NCI-H2196 treated with DMSO at 0.1 percent for 48 hours (cell line): ENCODE results near the gene PAPPA.

Experiments
- DNase-seq: peaks from one replicate; lab custom pipeline; 2025; ENCODE audit not compliant: unreplicated experiment; lab: John Stamatoyannopoulos, UW

Gene PAPPA

DNA sequence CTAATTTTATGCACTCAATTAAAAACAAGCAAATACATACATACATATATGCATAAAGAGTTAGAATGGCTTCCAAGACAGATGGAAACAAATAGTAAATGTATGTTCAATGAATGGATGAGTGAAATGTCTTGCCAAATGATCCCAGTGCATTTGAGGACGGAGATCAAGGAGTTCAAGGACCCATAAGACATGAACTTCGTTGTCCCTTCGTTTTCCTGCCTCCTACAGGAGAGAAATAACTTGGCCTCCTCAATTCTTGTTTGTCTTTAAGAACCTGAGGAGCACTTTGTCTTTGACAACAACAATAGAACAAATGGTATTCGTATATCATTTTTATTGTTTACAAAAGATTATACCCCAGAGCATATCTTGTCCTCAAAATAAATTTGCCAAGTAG lies 2.4 kb upstream of the PAPPA start:
- no peak for DNase-seq

DNA sequence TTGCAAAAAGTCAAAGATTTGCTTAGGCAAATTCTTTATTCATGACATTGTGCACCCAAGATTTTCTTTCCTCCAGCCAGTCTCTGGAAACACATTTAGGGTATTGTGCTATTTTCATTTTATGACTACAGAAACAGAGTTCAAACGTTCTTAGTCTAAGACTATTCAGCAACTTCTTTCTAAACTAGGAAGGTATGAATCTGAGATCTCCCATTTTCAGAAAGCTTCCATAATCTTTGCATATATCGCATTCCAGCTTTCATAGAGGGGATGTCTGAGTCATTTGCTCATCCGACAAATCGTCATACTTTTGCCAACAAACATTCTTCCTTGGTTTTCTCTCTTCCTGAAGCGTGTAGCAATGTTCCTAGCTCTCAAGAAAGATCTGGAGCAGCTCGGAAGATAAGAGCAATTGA lies 1.6 kb upstream of the PAPPA start:
- no peak for DNase-seq

DNA sequence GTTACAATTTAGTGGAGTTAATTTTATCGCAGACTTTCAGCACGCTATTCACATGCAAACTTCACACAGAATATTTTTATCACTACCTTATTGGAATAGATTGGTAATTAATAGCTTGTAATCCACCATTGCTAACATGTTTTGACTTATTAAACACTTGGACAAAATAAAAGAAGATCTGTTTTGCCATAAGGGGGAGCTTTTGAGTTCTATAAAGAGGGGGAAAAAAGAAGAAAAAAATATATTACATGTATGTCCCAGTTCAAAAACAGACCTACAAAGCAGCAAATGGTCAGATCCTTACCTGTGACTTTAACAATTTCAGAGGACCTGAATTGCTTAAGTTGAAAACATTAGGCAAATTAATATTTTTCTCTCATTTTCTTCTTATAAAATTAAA lies 1.2 kb upstream of the PAPPA start:
- no peak for DNase-seq

DNA sequence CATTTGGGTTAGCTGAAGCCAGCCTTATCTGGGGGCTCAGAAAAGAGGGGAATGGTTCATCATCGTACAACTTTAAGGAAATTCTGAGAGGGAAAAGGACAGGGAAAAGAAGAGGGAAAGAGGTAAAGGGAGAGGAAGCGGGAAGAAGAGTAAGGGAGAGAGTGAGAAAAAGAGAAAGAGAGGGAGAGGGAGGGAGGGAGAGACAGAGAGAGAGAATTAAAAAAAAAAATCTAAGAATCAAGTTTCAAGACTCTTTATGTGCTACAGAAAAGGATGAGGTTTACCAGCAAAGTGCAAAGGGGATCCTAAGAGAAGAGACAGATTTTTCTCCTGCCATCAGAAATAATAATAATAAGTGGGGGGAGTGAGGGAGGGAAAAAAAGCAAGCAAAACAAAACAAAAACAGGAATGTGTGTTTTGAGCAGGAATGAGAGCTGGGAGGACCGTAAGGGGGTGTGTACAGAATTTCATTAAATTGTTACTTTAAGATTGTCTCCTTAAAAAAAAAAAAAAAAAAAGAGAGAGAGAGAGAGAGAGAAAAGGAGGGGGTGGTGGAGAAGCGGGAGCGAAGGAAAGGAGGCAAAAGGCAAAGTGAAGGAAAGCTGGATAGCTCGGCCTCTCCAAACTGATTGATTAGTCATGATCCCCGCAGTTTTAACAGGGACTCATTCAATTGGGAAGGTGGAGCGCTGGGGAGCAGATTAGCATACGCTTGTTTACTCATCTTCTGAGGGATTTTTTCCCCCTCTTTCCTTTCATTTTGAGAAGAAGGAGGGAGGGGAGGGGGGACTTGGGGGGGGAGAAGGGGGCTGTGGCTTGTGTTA lies 438 bp upstream of the PAPPA start:
- DNase-seq, result no peak

DNA sequence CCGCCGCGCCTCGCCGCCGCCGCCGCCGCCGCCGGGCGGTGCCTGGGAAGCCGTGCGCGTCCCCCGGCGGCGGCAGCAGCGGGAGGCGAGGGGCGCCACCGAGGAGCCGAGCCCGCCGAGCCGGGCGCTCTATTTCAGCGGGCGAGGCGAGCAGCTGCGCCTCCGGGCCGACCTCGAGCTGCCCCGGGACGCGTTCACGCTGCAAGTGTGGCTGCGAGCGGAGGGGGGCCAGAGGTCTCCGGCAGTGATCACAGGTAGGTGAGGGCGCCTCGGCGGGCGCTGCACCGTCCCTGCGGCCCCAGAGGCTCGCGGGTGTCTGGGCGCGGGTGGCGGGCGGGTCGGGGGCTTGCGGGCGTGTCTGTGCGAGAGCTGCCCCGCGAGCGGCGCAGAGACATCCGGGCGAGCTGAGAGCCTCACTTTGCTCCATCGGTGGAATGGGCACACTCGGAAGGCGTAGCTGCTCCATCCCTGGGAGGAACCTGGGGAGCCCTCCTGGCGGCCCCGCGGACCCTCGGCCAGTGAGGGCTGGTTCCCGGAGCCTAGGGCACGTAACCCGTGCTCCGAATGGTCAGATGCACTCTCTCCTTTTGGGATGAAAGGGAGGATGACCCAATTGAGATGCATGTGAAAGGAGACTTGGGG lies 864 bp downstream of the PAPPA start:
- no peak for DNase-seq

DNA sequence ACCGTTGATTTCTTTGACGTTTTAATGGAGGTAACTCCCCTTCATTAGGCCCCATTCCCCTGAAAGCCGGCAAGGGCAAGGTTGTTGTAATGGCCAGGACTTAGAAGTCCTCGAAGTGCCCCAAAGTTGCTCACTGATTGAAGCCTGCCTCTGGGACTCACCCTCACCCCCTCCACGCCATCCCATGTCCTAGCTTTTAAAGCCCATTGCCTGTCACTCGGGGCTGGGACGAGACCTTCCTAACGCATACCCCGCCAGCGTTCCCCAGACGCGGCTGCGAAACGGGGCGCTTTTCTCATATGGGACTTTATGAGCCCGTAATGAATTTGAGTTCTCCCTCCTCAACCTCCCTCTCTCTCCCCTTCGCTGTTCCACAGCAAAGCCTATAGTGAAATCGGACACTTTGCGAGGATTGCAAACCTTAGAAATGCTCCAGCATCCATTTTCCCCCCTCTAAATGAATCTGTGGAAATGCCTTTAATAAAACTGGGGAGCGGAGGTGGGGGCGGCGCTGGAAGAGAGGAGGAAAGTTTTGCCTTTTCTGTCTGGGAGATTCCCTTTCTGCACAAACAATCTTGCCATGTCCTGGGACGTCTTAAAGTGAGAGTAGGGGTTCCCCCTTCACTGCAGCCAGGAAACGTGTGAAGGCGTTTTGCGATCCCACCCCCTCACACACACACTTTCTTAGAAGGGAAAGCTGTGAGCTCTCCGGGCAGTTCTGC lies 1.5 kb downstream of the PAPPA start:
- no peak for DNase-seq

DNA sequence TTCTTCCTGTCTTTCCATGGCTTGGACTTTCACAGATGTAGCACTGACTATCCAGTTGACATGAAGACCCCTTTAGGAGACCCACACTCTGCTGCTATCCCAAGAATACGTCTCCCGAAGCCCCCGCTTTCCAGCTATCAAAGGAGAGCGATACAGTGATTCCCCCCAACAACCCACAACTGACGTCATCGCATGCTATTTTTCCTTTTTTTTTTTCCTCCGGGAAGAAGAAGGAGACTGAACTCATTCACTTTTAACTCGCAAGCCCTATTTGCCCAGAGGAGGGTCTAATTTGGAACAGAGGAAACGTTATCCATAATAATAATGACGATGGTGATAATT lies 2.1 kb downstream of the PAPPA start:
- no peak for DNase-seq

DNA sequence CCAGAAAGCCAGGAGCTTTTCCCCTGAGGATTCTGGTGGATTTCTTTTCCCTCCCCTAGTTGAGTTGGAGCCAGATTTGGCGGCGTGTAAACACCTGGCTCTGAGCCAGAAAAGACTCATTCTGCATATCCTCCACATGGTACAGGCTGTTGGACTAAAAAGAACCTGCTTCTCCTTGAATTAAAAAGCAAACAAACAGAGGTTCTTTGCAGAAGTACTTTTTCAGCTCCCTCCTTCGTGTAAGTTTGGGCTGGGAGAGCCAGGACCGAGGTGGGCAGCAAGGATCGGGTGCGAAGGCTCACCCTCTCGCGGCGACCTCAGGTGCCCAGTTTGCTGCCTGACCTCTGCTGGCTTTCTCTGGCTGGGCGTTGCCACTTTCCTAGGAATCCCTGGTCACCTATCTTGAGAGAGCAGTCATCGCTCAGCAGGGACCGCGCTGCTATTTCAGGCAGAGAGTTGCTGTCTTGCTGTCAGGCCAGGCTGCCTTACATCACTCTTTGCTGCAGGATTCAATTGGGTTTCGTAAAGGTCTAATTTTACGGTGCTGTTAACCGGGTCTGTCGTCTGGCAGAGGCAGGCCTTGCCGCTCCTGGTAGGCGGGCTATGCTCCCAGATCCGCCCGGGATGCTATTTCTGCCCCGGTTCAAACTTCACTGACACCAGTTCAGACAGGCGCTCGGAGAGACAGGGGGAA lies 3.2 kb downstream of the PAPPA start:
- DNase-seq, result no peak

DNA sequence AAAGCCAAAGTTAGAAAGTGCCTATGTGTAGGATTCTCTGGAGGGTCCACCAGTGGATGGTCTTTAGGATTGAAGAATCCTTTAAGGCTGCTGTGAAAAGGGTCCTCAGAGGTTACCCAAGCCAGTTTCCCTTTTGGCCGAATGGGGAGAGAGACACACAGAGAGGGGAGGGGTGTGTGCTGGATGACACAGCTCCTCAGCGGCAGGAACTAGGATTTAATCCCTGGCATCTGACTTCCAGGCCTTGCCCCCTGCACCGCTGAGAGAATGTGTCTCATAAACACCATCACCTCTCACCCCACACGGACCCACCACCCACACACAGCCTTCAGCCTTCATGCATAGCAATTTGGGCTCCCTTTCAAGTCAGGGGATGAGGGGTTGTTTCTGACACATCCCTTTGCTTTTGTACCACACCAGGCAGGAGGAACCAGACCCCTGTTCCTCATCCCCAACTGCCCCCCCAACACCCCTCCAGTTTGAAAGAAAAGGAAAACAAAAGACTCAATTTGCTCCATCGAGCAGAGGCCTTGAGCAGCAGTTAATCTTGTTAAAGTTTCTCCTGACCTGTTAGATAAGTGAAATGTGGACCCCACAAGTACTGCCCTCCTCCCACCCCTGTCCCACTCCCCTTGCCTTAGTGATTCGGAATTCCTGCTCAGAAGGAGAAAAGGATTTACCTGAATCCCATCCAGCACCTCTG lies 4.0 kb downstream of the PAPPA start:
- no peak for DNase-seq

DNA sequence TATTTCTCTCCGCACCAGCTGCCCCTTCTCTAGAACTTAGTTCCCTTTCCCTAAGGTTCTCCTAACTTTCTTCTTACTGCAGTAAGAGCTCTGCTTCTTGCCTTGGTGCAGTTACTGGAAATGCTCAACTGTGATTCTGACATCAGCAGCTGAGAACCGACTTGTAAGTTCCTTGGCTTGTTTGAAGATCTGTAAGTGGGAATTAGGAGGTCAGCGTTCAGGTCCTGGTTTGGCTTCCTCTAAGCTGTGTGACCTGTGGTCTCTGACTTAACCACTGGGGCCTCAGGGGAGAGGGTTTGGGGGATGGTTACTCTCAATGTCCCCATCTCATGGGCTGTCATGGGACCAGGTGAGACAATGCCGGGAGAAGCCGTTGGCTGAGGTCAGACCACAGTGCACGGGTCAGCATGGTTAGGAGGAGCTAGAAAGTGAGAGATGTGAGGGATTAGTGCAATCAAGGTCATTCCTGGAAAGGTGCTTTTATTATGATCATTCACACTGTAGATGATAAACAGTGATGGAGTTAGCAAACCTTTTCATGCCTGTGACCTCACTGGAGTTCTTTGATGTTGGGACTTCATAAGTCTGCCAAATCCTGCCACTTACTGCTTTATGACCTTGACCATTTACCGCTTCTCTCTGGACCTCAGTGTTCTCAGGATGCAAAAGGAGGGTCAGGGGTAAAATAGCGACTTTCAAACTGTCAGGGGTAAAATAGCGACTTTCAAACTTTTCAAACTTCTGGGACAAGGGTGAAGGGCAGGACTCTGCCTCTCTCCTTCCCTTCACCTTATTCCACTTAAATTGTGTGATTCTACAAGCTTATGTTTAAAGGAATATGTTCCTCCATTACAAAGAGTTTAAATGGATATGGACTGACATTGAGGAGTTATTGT lies 7.3 kb downstream of the PAPPA start:
- DNase-seq, result no peak

DNA sequence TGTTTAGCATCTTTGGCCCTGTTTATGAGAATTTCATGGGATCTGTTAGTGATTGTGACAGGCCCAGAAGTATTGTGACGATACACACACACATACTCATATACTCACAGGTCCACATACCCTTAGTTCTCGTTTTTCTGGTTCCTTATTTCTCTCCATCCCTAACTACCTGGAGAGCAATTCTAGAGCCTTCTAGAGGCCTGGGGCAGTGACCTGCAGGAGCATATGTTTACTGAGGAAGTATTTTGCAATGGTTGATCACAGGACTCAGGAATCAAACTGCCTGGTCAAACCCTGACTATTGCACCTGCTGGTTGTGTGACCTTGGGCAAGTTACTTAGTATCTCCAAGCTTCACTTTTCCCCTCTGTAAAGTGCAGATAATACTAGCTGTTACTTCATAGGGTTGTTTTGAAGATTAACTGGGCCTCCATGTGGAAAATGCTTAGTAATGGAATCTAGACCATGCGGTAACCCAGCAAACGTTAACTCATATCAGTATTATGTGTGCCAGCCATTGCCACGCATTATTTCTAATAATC lies 8.7 kb downstream of the PAPPA start:
- no peak for DNase-seq

DNA sequence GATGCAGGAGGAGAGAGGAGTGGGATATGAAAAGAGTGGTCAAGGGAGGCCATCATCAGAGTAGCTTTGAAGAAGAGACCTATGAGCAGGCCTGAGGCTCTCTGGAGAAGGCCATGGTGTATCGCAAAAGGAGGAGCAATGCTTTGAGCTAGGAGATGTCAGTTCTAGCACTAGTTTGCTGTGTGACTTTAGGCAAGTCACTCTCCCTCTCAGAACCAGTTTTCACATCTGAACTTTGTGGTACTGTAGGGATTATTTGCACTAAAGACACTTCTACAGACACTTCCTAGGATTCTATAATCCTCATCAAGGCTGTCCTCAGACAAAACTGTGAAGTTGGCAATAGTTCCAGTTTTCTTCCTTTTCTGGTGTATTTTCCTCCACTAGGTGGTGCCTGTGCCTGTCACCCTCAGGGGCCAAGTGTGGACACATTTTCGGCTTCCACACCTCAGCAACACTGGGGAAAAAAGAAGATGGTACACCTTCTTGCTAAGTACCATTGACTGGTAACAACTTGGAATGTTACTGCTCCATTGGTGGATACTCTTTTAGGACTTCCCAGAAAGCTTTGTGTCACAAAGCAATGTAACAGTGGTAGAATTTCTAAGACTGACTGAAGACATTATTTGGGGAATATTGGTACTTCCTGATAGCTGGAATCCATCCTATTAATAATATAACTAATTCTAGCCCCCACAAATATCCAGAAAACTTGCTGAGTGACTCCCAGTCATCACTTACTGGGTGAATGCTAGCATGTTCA lies 9.9 kb downstream of the PAPPA start:
- no peak for DNase-seq

DNA sequence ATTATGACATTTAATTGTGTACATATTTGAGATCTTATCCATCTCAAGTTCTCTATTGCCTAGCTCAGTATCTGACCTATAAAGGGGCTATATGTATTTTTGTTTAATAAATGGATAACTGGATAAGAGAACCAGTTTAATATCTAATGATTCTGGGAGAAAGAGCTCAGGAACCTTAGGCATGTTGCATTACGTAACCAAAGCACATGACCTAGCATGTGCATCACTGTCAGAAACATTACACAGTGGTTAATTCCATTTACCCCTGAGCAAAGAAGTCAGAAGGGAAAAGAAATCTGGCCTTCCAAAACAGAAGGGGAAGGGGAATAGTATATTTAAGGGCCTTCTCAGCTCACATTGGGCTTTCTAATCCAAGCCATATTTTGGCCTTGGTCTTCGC lies 12.3 kb downstream of the PAPPA start:
- no peak for DNase-seq

DNA sequence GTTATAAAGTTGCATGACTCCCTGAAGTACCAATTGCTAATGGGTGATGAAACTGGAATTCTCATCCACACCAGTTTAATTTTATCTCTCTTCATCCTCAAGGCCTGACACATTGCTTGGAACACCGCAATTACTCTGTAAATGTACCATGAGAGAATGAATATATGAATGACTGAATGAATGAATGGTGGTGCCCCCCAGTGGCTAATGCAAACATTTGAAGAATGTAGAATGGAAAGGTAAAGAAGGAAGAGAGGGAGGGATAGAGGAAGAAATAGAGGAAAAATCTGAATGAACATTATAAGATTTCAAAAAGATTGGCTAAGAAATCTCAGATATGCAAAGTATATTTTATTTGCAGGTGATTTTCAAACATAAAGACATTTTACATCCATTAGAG lies 13.1 kb downstream of the PAPPA start:
- no peak for DNase-seq

DNA sequence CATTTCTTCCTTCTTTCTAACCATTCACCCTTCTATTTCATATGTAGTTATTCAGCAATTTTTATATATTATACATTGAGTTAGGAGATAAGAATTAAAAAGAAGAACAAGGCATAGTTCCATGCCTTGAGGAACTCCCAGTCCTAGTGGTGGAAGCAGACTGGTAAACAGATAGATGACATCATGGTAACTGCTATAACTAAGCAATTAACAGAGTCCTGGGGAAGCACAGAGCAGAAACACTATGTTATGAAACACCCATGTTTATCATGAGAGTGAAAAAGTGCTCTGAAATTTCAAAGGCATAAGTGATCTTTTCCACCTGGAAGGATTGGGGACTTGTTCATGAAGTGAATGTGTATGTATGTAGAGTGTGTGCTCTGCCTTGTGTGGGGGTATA lies 14.6 kb downstream of the PAPPA start:
- no peak for DNase-seq

DNA sequence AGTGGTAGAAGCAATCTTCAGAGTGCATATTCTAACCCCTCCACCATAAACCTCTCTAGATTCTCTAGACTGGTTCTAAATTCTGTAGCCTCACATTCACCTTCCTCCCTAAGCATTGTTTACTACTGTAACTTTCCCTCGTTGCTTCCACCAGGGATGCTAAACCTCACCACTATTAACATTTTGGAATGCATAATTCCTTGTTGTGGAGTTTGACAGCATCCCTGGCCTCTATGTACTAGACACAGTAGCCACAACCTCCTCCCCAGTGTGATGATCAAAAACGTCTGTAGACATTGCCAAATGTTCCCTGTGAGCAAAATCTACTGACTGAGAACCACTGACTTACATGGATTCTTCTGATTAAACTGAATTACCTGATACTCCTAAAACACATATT lies 18.6 kb downstream of the PAPPA start:
- no peak for DNase-seq

DNA sequence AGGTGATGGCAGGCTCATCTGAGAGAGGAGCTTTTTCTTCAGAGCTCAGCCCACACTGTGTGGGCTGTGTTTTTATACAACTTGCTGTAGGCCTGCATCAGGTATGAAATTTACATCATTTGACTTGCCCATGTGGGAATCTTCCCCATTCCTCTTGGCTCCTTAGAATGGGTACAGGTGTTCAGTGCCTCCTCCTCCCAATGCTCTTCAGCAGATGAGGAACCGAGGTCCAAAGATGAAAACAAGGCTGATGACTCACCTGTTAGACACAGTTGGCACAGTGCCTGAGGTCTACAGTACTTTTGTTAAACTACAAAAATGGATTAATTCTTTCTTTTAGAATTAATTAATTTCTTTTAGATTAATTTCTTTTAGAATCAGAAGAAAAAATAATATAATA lies 20.8 kb downstream of the PAPPA start:
- no peak for DNase-seq

DNA sequence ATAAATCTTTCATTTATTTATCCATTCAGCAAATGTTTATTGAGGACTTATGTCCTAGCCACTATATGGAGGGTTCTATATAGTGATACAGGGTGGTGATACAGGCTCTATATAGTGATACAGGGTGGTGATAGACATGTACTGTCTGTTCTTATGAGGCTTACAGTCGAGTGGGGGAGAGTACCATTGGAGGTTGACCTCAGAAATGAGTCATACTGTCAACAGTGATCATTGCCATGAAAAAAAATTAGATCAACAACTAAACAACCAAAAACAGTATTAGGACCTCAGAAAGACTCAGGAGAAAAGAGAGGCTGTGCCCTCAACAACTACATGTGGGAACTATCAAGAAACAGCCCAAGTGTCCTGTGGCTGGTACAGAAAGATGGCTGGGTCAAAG lies 22.0 kb downstream of the PAPPA start:
- DNase-seq, result no peak
